ENCODE data around the gene BMP8A.
A peak's percentile ranks its signal among the peaks of the same experiment; 100 is the strongest.
"Not testable (repeated sequence)": the region's sequence is repeated elsewhere in the genome, so short reads cannot be mapped to it uniquely, and the experiment has no call there.

BMP8A gene

DNA sequence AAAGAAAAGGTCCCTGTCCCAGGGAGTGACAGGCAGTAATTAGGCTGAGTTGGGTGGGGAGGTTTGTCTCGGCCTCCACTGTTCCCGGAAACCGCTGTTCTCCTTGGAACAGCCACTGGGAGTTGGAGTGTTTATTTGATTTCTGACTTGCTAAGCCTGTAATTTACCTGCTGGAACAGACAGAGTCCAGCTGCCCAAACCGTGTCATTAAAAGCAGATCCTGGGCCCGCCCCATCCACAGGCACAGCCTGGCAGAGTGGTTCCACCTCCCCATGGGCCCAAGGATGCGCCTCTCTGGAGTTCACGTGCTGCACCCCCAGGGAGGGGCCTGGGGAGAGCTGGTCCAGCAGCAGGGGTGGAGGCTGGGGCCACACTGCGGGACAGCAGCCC lies 35.7 kb downstream of the BMP8A start:
- not testable (repeated sequence) for DNase-seq (ENCODE audit: low spot score)

DNA sequence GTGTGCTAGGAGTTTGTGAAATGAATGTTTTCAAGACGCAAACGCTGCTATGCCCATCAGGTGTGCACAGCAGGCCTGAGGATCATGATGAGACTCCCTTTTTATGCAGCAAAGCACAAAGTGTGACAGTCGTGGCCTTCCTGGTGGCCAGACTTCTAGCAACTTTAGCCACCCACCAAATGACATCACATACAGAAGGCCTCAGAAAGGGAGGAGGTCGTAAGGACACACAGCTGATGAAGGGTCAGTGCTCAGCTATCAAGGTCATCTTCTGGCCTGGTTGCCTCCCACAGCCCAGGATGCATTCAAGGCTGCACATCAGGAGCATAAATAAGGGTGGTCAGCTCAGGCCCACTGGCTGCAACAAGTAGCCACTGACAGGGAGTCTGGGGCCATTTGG lies 36.6 kb downstream of the BMP8A start:
- DNase-seq (ENCODE audit: low spot score): no peak

DNA sequence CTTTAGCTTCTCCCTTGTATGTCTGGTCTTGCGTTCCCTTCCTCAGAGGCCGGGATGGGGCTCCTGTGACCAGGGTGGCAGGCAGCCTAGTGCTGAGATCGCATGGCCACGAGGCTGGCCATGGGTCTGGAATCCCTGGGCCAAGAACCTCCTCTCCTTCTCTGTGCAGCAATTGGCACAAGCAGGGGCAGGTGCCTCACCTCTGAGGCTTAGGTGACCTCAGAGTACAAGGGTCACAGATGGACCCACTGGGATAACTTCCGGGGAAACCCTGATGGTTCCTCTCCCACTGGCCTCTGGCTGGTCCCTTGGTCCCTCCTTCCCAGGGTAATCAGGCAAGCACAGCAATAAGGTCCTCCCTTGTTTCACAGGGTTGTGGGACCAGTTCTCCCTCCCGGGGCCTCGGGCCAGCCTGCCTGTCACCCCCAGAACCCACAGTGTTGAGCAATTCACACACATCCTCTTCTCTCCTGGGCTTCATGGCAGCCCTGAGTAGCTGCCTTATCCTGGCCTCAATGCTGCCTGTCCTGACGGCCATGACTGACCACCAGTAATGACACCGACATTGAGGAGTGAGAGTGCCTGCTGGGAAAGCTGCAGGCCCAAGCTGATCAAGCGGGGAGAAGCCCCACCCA lies 38.6 kb downstream of the BMP8A start:
- DNase-seq (ENCODE audit: low spot score): no peak

DNA sequence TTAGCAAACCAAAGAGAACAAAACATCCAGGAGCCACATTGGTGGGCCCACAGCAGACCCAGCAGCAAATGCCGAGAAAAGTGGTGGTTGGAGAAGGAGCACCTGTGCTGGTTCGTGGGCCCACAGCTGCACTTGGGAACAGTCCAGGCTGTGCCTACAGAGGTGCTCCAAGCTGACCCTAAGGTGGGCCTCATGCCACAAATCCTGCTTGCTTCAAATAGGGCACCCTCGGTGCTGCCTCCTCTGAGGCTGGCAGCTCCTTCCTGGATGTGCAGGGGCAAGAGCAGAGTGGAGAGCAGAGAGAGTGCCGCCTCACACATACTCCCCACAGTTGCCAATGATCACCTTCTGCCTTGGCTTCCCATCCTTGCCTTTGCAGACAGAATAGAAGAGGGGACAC lies 40.1 kb downstream of the BMP8A start:
- DNase-seq (ENCODE audit: low spot score): no peak

DNA sequence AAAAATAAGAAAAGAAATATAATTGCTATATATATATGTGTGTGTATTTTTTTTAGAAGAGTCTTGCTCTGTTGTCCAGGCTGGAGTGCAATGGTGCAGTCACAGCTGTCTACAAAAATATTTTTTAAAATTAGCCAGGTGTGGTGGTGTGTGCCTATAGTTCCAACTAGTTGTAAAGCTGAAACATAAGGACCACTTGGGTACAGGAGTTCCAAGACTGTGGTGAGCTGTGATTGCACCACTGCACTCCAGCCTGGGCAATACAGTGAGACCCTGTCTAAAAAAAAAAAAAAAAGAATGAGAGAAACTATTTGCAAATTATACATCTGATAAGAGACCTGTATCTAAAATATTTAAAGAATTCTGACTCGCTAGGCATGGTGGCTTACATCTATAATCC lies 42.0 kb downstream of the BMP8A start:
- no peak for DNase-seq (ENCODE audit: low spot score)

DNA sequence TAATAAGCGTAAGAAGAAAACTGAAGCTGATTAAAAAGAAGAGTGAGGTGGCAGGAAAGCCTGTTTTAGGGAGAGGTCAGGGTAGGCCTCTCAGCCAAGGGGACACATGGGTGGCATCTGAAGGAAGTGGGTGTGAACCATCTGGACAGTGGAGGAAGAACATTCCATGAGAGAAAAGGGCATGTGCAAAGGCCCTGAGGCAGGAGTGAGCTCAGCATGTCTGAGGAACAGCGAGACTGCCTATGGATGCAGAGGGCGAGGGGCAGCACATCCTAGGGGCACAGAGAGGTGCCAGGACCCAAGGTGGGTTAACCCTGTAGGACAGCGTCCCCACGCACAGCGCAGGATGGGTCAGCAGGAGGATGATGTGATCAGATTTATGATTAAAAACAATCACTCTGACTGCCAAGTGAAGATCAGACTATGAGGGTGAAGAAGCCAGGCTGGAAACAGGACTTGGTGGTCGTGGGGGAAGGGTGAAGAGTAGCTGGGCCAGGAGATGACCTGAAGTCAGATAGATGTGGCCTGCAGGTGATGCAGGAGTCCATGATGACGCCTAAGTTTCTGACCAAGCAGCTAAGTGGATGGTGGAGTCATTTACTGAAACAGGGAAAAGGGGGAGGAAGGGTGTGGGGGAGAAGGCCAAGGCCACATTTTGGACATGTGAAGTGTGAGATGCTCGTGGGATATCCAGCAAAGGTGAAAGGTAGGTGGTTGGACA lies 47.3 kb downstream of the BMP8A start:
- no peak for DNase-seq (ENCODE audit: low spot score)

DNA sequence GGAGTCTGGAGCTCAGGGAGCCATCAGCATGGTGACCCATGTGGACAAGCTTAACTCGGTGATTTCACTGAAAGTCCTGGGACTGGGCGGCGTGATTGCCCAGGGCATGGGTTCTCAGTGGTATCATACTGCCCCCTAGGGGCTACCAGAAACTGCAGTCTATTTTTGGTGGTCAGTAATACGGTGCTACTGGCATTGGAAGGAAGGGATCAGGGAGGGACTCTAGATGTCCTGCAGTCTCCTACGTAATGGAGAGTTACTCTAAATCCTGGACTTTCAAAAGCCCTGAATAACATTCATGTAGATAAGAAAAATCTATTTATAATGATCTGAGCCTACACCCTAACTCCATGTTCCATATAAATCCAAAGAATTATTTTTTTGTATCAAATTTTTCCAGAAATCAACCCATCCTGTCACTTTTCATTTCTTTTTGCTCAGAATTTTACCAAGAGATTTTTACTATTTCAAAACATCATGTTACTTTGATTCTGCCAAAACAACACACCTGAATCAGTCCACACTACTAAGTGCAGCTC lies 47.9 kb downstream of the BMP8A start:
- peak; percentile 92 for DNase-seq (ENCODE audit: low spot score)

DNA sequence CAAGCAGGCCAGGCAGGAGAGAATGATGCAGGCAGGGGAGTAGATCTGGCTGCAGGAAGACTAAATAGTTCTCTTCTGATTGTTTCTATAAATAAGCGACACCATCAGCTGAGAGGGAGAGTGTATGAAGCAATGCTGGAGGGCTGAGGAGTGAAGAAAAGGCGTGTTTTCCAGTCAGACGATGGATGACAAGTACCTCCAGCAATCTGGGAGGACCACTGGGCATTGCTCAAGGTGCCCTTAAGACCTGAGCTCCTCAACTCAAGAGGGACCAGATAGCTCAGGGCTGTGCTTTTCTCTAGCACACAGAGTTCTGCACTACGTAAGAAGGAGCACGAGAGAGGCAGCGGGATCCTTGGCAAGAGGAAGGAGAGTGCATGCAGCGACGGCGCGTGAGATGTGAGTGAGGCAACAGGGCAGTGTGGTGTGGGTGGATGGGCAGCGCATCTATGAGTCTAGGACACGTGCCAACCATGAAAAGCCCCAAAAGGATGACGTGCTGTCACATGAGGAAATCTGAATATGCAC lies 49.1 kb downstream of the BMP8A start:
- peak; percentile 38 for DNase-seq (ENCODE audit: low spot score)

DNA sequence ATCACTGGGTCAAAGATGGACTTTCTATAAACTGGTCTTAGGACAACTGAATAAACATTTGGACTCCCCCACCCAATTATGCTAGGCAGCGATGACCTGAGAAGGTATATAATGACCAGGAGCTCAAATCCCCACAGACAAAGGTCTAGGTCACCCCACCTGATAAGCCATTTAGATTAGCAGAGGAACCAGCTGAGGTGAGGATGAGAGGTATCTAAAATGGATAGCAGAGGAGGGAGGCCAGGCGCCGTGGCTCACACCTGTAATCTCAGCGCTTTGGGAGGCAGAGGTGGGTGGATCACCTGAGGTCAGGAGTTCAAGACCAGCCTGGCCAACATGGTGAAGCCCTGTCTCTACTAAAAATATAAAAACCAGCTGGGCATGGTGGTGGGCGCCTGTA lies 51.5 kb downstream of the BMP8A start:
- DNase-seq (ENCODE audit: low spot score): no peak

DNA sequence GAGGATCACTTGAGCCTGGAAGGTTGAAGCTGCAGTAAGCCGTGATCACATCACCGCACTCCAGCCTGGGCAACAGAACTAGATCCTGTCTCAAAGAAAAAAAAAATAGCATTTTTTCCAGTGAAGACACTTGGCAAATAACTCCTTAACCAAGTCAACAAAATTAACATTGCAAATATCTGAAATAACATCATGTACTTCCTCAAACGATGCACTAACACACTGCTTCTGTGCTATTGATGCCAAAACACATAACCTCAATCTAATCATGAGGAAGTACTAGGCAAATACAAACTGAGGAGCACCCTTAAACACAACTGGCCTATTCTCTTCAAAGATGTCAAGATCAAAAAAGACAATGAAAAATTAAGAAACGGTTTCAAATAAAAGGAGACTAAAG lies 52.9 kb downstream of the BMP8A start:
- no peak for DNase-seq (ENCODE audit: low spot score)

DNA sequence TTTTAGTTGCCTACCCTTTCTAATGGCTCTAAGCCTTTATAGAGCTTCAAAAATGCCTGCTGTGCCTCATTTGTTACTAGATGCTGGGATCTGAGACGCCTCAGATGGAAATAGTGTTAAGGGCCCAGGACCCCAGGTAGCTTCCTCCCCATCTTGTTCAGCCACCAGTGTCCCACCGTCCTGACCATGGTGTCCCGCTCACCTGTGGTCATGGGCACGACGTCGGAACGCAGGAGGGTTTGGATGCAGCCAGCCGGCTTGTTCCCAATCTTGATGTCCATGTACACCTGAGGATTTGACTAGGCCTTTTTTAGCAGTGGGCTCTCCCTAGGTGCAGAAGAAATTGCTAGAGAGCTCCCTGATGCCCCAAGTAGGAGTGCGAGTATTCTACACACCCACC lies 54.1 kb downstream of the BMP8A start:
- DNase-seq (ENCODE audit: low spot score): no peak

DNA sequence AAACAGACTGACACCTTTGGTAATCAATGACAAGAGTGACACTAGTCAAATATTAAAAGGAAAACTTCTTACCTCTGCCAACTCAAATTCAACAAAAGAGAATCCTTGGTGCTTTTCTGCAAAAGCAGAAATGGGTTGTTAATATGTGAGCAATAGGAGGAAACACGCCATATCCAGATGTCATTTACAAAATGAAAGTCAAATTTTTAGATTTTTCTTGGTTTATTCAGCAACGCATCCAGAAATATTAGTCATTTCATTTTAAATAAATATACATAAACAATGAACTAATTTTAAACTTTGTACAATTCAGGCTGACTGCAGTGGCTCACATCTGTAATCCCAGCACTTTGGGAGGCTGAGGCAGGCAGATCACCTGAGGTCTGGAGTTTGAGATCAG lies 62.8 kb downstream of the BMP8A start:
- DNase-seq (ENCODE audit: low spot score): no peak

DNA sequence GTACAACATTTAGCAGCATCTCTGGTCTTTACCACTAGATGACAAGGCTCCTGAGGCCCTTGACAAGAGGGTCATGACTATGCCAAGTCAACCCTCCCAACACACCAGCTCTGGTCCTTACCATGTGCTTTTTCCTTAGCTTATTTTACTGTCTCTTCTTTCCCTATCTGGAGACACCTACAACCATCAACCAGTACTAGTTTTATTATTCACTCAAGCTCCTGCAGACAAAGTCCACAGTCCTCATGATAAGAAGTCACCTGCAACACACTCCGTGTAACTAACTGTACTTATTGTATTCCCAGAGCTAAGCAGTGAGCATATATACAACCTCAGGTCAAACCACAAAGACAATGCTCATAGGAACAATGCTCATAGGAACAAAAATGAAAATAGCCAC lies 69.8 kb downstream of the BMP8A start:
- DNase-seq (ENCODE audit: low spot score): no peak

DNA sequence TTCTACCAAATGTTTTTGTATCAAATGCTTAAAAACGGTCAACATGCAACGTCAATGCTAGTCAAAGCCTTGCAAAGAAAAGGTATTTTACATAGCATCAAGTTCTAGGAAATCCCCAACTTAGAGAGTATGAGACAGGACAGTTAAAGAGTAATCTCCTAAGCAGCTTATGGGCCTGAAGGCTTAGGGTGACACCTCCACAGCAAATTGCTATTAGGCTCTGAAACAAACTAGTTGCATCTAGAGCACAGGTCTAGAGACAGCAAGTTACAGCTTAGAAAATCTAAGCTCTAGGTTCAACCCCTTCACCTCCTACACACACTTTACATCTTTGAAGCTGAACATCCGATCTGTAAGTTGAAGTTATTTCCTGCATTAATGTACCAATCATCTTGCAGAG lies 71.5 kb downstream of the BMP8A start:
- no peak for DNase-seq (ENCODE audit: low spot score)

DNA sequence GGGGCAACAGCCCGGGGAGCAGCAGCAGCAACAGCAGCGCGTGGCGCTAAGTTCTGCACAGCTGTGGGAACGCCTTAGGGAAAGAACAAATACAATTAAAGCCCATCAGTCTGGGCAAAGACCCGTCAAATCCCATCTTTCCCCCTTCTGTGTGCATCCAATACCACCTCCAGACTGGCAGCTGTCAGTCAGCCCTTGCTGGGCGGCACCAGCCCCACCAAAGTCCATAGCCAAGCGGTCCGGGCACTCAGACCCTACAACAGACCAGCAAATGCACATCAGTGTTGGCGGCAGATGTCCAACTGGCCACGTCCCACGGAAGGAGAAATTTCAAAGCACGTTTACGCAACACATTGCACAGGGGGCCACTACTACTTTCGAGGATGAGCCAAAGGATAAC lies 72.2 kb downstream of the BMP8A start:
- DNase-seq (ENCODE audit: low spot score): no peak

DNA sequence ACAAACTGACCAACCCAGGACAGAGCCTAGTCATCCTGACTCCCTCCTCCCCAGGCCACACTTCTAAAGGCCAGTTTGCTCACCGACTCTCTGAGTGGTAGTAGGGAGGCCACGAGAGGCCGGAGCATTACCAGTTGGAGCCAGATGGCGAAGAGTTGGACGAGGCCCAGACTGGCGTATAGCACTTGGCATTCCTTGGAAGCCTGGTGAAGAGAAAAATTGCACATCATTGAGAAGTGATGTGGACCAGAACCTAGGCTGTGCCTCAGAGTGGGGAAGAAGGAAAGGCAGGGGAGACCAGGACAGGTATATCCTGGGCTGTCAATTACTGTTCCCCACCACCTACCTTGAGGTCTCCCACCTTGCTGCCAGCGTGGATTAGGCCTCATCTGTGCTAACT lies 72.9 kb downstream of the BMP8A start:
- DNase-seq (ENCODE audit: low spot score): no peak

DNA sequence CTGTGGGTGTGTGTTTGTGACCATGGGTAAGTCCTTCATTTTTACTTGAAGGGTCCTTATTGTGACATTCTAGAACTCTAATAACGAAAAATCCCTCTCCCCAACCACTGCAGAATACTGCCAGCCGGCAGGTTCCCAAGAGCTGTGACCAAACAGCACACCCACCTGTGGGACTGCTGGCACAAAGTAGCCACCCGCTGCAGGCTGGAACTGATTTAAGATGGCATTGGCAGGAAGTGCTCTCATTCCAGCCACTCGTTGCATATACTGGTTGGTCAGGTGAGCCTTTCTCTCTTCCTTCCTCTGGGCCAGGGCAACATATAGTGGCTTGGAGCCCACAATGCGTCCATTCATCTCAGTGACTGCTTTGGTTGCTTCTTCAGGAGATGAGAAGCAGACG lies 73.5 kb downstream of the BMP8A start:
- no peak for DNase-seq (ENCODE audit: low spot score)

DNA sequence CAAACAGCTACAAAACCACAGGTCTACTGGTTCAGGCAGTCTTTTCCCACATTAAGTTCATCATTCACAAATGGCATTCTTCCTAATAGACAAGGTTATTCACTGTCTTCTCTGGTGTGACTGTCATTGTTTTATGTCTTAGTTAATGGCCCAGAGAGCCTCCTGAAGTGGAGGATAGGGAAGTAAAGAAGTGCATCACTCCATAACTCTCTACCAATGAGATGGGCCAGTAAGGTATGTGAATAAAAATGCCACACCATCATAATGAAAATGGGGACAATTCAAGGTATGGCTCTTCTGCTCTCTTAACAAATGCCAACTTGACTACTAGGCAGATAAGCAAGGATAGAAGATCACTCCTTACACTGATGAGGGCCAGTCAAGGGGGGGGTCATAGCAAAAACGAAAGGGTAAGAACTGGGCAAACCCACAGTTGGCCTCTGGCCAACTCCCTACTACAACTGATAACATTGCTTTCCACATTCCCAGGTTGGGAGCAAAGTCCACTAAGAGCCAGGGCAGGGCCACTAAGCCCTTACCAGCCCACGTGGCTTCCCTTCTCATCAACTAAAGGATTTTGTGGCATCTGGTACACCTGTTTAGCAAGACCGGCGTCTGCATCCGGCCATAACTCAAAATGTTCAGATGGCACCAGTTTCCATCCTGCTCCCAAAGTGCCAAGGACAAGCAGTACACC lies 75.2 kb downstream of the BMP8A start:
- no peak for DNase-seq (ENCODE audit: low spot score)

DNA sequence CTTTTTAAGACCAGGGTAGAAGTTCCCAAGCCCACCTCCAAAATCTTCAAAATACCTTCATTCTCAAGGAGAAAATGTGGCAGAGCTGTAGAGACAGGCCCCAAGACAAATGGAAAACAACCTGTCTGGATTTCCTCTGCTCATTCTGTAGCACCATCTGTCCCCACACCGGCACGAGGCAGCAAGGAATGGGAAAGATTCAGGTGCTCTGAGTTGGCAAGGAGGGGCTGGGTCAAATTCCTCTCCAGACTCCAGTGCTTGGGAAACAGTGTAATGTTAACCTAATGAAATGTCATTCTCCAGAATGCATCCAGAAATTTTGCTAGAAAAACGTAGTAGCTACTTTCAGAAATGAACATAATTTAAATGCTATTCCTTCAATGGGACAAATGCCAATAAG lies 75.9 kb downstream of the BMP8A start:
- no peak for DNase-seq (ENCODE audit: low spot score)

DNA sequence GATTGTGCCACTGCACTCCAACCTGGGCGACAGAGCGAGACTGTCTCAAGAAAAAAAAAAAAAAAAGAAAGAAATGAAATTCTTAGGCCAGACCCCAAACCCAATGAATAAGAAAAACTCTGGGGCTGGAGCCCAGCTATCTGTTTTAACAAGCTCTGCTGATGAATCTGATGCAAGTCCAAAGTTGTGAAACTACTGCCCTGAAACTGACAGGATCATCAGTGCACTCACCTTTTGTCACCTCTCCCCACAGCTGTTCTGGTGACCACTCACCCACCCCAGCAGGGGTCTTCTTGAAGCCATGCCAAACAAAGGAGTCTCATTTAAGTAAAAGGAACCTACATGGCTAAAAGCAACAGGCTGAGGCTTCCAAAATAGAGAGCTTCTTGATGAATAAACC lies 76.8 kb downstream of the BMP8A start:
- no peak for DNase-seq (ENCODE audit: low spot score)

DNA sequence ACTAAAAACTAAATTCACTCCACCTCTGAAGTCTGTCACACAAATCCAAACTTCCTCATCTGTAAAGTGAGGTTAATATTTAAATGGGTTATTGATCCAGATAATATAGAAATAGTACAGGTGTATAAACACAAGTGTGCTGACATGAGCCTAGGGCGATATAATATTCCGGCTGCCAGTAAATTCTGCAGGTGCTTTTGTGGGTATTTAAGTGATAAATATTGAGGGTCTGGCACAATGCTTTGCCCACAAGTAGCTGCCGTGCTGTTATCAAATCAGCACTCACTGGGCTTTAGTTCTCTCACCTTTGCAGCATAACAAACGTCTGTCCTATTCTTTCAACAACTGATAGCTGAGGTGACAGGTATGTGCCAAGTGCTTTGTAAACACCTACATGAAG lies 77.6 kb downstream of the BMP8A start:
- DNase-seq (ENCODE audit: low spot score): no peak

DNA sequence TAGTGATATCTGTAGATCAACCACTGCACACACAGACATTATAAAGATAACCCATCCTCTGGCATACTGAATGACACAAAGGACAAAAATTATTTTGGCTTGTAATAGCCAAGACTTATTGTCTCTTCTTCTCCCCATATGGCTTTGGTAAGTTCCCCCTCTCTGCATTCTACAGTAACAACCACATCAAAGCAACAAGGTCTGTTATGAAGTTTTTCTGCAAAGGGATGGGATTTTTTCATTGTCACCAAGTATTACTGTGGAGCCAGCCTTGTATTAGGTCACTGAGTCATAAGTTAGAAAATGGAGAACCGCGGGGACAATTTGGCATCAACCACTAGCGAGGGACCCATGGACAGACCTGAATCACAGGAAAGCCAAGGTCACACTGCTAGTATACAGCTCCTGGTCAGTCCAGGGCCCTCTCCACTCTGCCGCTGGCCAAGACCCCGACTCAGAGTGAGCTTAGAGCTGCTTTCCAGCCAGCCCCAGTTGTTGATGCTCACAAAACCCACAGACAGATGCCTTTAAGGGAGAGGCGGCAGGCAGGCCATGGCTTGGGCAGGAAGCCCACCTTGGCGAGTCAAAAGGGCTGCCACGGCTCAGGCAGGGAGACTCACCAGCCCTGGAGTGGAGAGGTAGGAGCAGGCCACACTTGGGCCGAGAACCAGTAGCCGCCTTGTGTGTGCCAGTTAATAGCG lies 79.2 kb downstream of the BMP8A start:
- DNase-seq (ENCODE audit: low spot score): no peak

DNA sequence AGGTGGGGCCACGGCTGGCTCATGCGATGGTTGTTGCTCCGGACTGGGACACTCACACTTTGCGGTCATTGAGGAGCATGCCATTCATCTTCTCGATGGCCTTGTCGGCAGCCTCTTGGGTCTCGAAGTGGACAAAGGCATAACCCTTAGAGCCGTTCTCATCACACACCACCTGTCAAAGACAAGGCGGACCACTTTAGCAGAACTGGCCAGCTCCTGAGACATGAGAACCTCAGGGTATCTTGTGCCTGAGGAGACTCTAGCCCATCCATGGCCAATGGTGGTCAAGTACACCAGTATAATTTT lies 79.7 kb downstream of the BMP8A start:
- DNase-seq (ENCODE audit: low spot score): no peak
